ENCODE measurements around the gene CHCHD3. TPM values are rescaled to one million over a fixed set of nuclear protein-coding genes. Genes with fewer than 3 reads are reported as not detected.

The CHCHD3 gene
- total RNA-seq, 4 donors from 2014 or later: 54.0 to 88.6 (median 61.3) TPM

DNA sequence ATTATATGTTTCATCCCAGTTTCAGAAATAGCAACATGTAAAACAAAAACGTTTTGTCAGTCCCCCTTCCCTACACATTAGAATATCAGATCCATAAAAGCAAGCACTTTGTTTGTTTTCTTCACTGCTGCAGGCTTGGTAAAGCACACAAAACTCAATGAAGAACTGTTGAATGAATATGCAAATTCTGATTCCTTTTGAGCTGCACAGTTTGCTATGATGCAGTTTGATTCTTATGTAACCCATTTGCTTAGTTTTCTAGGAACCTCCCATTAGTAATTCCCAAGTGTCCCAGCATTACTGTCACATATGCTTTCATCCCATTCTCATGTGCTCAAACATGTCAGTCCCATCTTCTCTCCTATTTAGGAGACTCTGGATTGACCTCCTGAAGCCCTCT is 26.1 kb upstream of the CHCHD3 start:
- ATAC-seq: no peak
- H3K9me3 ChIP-seq: peaks cover 0 to 18% (median 0%) of the 10 kb centered on the region in 3 donors
- no peak overlapping the region for H3K4me3 ChIP-seq
- H3K27me3 ChIP-seq: peaks cover 12% of the 10 kb centered on the region
- TF ChIP-seq EP300 (IDR thresholded peaks at IDR 0.05) (no peak), POLR2AphosphoS5 (IDR thresholded peaks at IDR 0.05) (no peak), POLR2A (IDR thresholded peaks at IDR 0.05) (no peak)
- TF ChIP-seq, protein P1, sequence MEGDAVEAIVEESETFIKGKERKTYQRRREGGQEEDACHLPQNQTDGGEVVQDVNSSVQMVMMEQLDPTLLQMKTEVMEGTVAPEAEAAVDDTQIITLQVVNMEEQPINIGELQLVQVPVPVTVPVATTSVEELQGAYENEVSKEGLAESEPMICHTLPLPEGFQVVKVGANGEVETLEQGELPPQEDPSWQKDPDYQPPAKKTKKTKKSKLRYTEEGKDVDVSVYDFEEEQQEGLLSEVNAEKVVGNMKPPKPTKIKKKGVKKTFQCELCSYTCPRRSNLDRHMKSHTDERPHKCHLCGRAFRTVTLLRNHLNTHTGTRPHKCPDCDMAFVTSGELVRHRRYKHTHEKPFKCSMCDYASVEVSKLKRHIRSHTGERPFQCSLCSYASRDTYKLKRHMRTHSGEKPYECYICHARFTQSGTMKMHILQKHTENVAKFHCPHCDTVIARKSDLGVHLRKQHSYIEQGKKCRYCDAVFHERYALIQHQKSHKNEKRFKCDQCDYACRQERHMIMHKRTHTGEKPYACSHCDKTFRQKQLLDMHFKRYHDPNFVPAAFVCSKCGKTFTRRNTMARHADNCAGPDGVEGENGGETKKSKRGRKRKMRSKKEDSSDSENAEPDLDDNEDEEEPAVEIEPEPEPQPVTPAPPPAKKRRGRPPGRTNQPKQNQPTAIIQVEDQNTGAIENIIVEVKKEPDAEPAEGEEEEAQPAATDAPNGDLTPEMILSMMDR (IDR thresholded peaks at IDR 0.05): no peak
- no peaks in the 10 kb centered on the region for H3K36me3 ChIP-seq
- no peaks in the 10 kb centered on the region for H3K4me1 ChIP-seq
- no peak overlapping the region for H3K27ac ChIP-seq
- 28 to 33% methylated on average over 1 of the region's 1 CpG for WGBS, 2 donors (ENCODE audit: low coverage in 1 of 2)

DNA sequence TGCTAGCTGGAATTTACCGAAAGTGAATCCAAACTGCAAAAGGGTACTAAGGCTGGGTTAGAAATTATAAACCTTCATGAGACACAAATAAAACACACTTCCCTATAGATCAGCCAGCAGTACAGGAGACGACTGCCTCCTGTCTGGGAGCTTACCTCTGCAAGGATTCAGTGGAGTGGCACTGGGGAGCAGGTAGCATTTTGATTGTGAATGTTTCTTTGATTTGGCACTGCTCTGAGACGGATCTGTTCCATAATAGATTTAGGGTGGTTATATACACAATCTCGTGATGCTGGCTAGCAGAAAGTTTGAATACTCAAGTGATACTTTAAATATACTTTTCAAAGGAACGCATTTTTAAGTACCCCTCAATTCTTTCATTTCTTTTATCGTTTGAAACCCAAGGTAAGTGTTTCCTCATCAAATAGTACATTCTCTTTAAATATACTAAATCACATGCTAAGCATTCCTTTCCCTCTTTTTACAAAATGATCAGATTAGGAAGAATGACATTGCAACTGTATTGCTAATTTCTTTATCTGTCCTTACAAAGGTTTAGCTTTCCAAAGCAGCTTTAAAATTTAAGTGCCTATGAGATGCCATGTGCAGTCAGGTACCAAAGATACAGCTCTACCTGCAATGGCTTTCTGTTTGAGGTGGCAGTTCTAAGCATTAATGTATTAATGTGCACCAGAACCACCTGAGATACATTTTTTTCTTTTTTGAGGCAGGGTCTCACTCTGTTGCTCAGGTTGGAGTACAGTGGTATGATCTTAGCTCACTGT is 20.6 kb upstream of the CHCHD3 start:
- no peaks in the 10 kb centered on the region for H3K4me1 ChIP-seq
- H3K9me3 ChIP-seq: no peaks in the 10 kb centered on the region
- H3K27me3 ChIP-seq: no peaks in the 10 kb centered on the region
- 56 to 60% methylated on average over 4 to 6 of the region's 6 CpGs for WGBS, 2 donors (ENCODE audit: low coverage in 1 of 2)
- no peak overlapping the region for H3K4me3 ChIP-seq
- TF ChIP-seq EP300 (IDR thresholded peaks at IDR 0.05): no peak
- TF ChIP-seq POLR2A (IDR thresholded peaks at IDR 0.05): no peak
- no peak for TF ChIP-seq POLR2AphosphoS5 (IDR thresholded peaks at IDR 0.05)
- TF ChIP-seq, protein P1 (IDR thresholded peaks at IDR 0.05): no peak
- H3K36me3 ChIP-seq: no peaks in the 10 kb centered on the region
- no peak for ATAC-seq
- no peak overlapping the region for H3K27ac ChIP-seq

GRCh38 chr7:133099633-133100286 is 17.9 kb upstream of the CHCHD3 start:
- Histone ChIP-seq H3K4me3 (no peak overlapping the region), H3K4me1 (no peaks in the 10 kb centered on the region), H3K9me3 (no peaks in the 10 kb centered on the region), H3K27ac (no peak overlapping the region), H3K27me3 (no peaks in the 10 kb centered on the region), H3K36me3 (no peaks in the 10 kb centered on the region)
- no peak for ATAC-seq
- 47 to 67% methylated on average over 2 to 3 of the region's 3 CpGs for WGBS, 2 donors (ENCODE audit: low coverage in 1 of 2)
- no peak for TF ChIP-seq POLR2AphosphoS5 (IDR thresholded peaks at IDR 0.05)
- TF ChIP-seq, protein P1 (IDR thresholded peaks at IDR 0.05): no peak
- no peak for TF ChIP-seq EP300 (IDR thresholded peaks at IDR 0.05)

DNA sequence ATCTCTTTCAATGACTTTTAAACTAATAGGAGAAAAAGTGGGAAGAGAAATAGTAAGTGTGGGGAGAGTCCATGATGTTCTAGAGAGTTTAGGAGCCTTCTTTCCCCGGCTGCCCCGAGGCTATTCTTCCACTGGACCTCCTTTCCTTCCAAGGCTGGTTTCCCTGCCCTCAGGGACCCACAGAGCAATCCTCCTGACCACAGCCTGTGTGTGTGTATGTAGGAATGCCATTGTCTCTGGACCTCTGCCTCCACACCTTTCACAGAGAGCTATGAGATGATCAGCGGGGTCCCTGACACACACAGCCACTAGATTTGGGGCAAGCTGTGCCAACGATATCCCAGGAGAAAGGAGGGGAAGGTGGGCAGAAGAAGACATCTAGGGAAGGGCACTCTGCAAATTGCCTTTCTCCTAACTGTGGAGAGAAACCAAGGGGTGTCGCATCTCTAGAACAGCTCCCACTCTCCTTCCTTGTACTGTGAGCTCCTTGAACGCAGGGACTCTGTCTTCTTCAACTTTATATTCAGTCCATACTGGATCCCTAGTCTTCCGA is 13.3 kb upstream of the CHCHD3 start:
- no peaks in the 10 kb centered on the region for H3K27me3 ChIP-seq
- TF ChIP-seq EP300 (IDR thresholded peaks at IDR 0.05) (no peak), POLR2AphosphoS5 (IDR thresholded peaks at IDR 0.05) (no peak), POLR2A (IDR thresholded peaks at IDR 0.05) (no peak)
- TF ChIP-seq, protein P1 (IDR thresholded peaks at IDR 0.05): no peak
- no peak overlapping the region for H3K27ac ChIP-seq
- ATAC-seq: no peak
- no peak overlapping the region for H3K4me3 ChIP-seq
- 69 to 89% methylated on average over 3 to 7 of the region's 7 CpGs for WGBS, 2 donors (ENCODE audit: low coverage in 1 of 2)
- H3K36me3 ChIP-seq: no peaks in the 10 kb centered on the region
- H3K9me3 ChIP-seq: no peaks in the 10 kb centered on the region
- no peaks in the 10 kb centered on the region for H3K4me1 ChIP-seq
